Sigmoid colon (tissue), 7 donors: ENCODE results near the gene PARP4. TPM values are rescaled to one million over a fixed set of nuclear protein-coding genes. Genes with fewer than 3 reads are reported as not detected.
A peak's percentile ranks its signal among the peaks of the same experiment; 100 is the strongest.
"Not testable (repeated sequence)": the region's sequence is repeated elsewhere in the genome, so short reads cannot be mapped to it uniquely, and the experiment has no call there.

ENCODE experiments used
- DNase-seq: peaks from one replicate; pipeline ENCODE4 v3.0.0-alpha.2; 2019
- H3K27ac ChIP-seq, 4 donors: fragments of 200-600 bp; sonication (generic); one replicate each; pipeline ENCODE4 v1.5.1; 2016 to 2019; ENCODE audit warnings: mild to moderate bottlenecking in 1 of 4
- H3K27me3 ChIP-seq, 3 donors: fragments of 200-600 bp; sonication (generic); one replicate each; pipeline ENCODE4 v1.5.1; 2019; ENCODE audit warnings: mild to moderate bottlenecking in 1 of 3
- H3K36me3 ChIP-seq, 4 donors: fragments of 200-600 bp; sonication (generic); one replicate each; pipeline ENCODE4 v1.5.1; 2016 to 2019
- H3K4me1 ChIP-seq, 4 donors: fragments of 200-600 bp; sonication (generic); one replicate each; pipeline ENCODE4 v1.5.1; 2017 to 2019
- H3K4me3 ChIP-seq, 4 donors: fragments of 200-600 bp; sonication (generic); one replicate each; pipeline ENCODE4 v1.5.1; 2017 to 2019; ENCODE audit warnings: mild to moderate bottlenecking in 2 of 4, moderate library complexity in 1 of 4
- H3K9me3 ChIP-seq, 4 donors: fragments of 200-600 bp in 3 of 4; sonication (generic) in 3 of 4; one replicate each; pipeline versions ENCODE4 v1.5.1 to v1.6.1; 2013 to 2019
- EP300 ChIP-seq, 4 donors: sonication (generic); formaldehyde crosslinking; IDR thresholded peaks; one replicate each; pipeline ENCODE4 v1.6.1; 2017; ENCODE audit warnings: antibody characterized with exemption in 4 of 4
- POLR2A ChIP-seq, 2 donors: fragments of 450-650 bp; IDR thresholded peaks; one replicate each; pipeline ENCODE4 v1.6.1; 2016; ENCODE audit warnings: antibody characterized with exemption in 2 of 2, mild to moderate bottlenecking in 2 of 2, moderate library complexity in 2 of 2
- POLR2AphosphoS5 ChIP-seq, 4 donors: sonication (generic); formaldehyde crosslinking; IDR thresholded peaks; one replicate each; pipeline ENCODE4 v1.6.1; 2017; ENCODE audit warnings: antibody characterized with exemption in 4 of 4
- WGBS, 2 donors: extraction: QIAGEN DNeasy Blood & Tissue Kit; methylation state at CpG; one replicate each; pipeline ENCODE4 v1.1.7; 2013; 5-methylcytosine and 5-hydroxymethylcytosine counted together
- intact Hi-C: fragments of 100-400 bp; cut with DNase I; formaldehyde crosslinking; loops from one replicate; pipeline ENCODE4 v1.15.1; 2023
- polyA plus RNA-seq, 3 donors: library from polyadenylated mRNA; stranded (reverse); fragments of 200-250 nt; gene quantifications; one replicate each; pipeline ENCODE4 v1.2.3, GENCODE V29; 2013
- total RNA-seq, 4 donors: library from RNA; depleted of rRNA; stranded (reverse); fragments of >200 nt; gene quantifications; one replicate each; pipeline ENCODE4 v1.1.0, GENCODE V29; 2016
- TF ChIP-seq, protein P1 (sequence below), 4 experiments: fragments of 450-650 bp in 3 of 4; fragments of 200-600 bp in 1 of 4; IDR thresholded peaks; one replicate each; pipeline ENCODE4 v1.5.1; 2016 to 2019; ENCODE audit warnings: antibody characterized with exemption in 4 of 4, mild to moderate bottlenecking in 3 of 4, moderate library complexity in 2 of 4
- donor health status: healthy with polysubstance abuse.
- donor health status: Bipolar disorder and iron deficiency.
- donor health status: healthy.

PARP4 gene
- total and polyA plus RNA-seq, 7 donors: 29.4 to 54.3 (median 41.8) TPM

DNA sequence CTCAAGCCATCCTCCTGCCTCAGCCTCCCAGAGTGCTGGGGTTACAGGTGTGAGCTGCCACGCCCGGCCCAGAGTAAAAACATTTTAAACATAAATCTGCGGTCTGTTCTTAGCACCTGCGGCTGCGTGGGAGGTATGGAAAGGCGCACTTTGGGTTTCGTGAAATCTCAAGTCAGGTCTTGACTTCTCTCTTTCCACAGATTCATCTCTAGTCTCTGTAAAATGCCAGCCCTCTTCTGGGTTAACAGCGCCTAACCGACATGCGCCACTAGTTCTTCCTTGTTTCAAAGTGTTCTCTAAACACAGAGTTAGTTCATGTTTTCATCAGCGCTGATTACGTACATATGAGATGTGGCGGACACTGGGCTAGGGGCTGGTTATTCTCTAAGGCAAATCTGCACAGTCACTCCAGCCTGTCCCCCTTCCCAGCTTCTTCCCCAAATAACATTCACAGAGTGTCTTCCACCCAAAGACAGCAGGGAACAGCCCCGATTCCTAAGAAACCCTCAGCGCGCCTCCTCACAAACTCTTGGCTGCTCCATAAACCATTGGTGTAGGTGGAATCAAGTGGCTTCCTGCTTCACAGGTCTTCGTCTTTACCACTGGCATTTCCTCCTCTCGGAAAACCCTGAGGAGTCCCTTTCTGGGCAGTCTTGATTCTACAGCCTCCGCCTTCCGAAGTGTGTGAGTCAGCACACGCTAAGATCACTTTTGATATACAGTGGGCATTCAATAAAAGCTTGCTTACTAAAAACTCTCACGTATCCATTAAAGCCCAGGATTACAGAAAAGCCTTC is 1.4 kb downstream of the PARP4 start:
- intact Hi-C loops: loop anchor here (5.0 kb wide), 1 partner anchor 624 kb away; the partner anchor contains the start of gene MIPEP
- Histone ChIP-seq H3K27me3 (no peaks in the 10 kb centered on the region), H3K36me3 (no peaks in the 10 kb centered on the region), H3K27ac (peak overlapping the region; percentile 88 to 94 (median 92)), H3K9me3 (no peaks in the 10 kb centered on the region), H3K4me1 (peaks cover 0 to 21% (median 12%) of the 10 kb centered on the region in 4 donors), H3K4me3 (peak overlapping the region; percentile 74 to 85 (median 78))
- no peak for DNase-seq
- WGBS, 2 donors: 11 to 36% methylated on average over 22 of the region's 22 CpGs
- TF ChIP-seq, protein P1, sequence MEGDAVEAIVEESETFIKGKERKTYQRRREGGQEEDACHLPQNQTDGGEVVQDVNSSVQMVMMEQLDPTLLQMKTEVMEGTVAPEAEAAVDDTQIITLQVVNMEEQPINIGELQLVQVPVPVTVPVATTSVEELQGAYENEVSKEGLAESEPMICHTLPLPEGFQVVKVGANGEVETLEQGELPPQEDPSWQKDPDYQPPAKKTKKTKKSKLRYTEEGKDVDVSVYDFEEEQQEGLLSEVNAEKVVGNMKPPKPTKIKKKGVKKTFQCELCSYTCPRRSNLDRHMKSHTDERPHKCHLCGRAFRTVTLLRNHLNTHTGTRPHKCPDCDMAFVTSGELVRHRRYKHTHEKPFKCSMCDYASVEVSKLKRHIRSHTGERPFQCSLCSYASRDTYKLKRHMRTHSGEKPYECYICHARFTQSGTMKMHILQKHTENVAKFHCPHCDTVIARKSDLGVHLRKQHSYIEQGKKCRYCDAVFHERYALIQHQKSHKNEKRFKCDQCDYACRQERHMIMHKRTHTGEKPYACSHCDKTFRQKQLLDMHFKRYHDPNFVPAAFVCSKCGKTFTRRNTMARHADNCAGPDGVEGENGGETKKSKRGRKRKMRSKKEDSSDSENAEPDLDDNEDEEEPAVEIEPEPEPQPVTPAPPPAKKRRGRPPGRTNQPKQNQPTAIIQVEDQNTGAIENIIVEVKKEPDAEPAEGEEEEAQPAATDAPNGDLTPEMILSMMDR (IDR thresholded peaks at IDR 0.05): no peak
- TF ChIP-seq EP300 (IDR thresholded peaks at IDR 0.05): no peak
- no peak for TF ChIP-seq POLR2AphosphoS5 (IDR thresholded peaks at IDR 0.05)
- TF ChIP-seq POLR2A (IDR thresholded peaks at IDR 0.05): no peak

DNA sequence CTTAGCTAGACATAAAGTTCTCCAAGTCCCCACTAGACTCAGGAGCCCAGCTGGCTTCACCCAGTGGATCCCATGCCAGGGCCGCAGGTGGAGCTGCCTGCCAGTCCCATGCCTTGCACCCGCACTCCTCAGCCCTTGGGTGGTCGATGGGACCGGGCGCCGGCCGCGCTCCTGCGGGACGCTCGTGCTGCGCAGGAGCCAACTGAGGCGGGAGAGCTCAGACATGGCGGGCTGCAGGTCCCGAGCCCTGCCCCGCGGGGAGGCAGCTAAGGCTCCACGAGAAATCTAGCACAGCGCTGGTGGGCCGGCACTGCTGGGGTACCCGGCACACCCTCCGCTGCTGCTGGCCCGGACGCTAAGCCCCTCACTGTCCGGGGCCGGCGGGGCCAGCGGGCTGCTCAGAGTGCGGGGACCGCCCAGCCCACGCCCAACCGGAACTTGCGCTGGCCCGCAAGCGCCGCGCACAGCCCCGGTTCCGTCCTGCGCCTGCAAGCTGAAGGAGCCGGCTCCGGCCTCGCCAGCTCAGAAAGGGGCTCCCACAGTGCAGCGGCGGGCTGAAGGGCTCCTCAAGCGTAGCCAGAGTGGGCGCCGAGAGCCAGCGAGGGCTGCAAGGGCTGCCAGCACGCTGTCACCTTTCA is 5.8 kb downstream of the PARP4 start:
- H3K4me3 ChIP-seq: no peak overlapping the region
- H3K36me3 ChIP-seq: peaks cover 0 to 5% (median 2%) of the 10 kb centered on the region in 4 donors
- peaks cover 0 to 22% (median 19%) of the 10 kb centered on the region in 4 donors for H3K4me1 ChIP-seq
- no peak for DNase-seq
- H3K27me3 ChIP-seq: no peaks in the 10 kb centered on the region
- H3K27ac ChIP-seq: no peak overlapping the region
- no peaks in the 10 kb centered on the region for H3K9me3 ChIP-seq
- intact Hi-C loops: no loop called here
- 96 to 97% methylated on average over 50 of the region's 50 CpGs for WGBS, 2 donors
- no peak for TF ChIP-seq EP300 (IDR thresholded peaks at IDR 0.05)
- TF ChIP-seq POLR2A (IDR thresholded peaks at IDR 0.05): no peak
- TF ChIP-seq, protein P1 (IDR thresholded peaks at IDR 0.05): no peak
- no peak for TF ChIP-seq POLR2AphosphoS5 (IDR thresholded peaks at IDR 0.05)

DNA sequence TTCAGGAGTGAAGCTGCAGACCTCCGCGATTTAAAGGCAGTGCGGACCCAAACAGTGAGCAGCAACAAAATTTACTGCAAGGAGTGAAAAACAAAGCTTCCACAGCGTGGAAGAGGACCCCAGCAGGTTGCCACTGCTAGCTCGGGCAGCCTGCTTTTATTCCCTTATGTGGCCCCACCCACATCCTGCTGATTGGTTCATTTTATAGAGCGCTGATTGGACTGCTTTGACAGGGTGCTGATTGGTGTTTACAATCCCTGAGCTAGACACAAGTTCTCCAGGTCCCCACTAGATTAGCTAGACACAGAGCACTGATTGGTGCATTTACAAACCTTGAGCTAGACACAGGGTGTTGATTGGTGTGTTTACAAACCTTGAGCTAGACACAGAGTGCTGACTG is 6.3 kb downstream of the PARP4 start:
- H3K4me3 ChIP-seq, H3K27me3 ChIP-seq, H3K36me3 ChIP-seq, DNase-seq, intact Hi-C loops, H3K9me3 ChIP-seq, H3K27ac ChIP-seq: not testable (repeated sequence)
- WGBS, 2 donors: 96 to 98% methylated on average over 6 of the region's 6 CpGs
- H3K4me1 ChIP-seq: peaks cover 0 to 17% (median 15%) of the 10 kb centered on the region in 4 donors

DNA sequence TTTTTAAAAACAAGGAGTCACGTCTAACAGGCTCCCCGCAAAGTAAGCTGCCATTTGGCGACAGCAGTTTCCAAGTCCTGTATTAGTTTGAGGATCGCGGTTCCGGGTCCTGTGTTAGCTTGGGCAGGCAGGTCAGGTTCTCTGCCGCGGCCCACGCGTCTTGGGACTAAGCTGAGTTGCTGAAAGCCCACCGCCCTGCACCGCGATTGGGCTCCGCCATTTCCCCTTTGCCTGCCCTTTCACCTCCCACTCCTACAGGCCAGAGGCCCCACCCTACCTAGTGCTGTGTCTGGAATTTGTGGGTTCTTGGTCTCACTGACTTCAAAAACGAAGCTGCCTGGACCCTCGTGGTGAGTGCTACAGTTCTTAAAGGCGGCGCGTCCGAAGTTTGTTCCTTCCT is 6.8 kb downstream of the PARP4 start:
- no peaks in the 10 kb centered on the region for H3K9me3 ChIP-seq
- peaks cover 0 to 12% (median 10%) of the 10 kb centered on the region in 4 donors for H3K4me1 ChIP-seq
- intact Hi-C loops: no loop called here
- DNase-seq: no peak
- no peak for TF ChIP-seq POLR2AphosphoS5 (IDR thresholded peaks at IDR 0.05)
- TF ChIP-seq, protein P1 (IDR thresholded peaks at IDR 0.05): no peak
- TF ChIP-seq EP300 (IDR thresholded peaks at IDR 0.05): no peak
- no peak for TF ChIP-seq POLR2A (IDR thresholded peaks at IDR 0.05)
- H3K4me3 ChIP-seq: no peak overlapping the region
- H3K27me3 ChIP-seq: no peaks in the 10 kb centered on the region
- peaks cover 0 to 5% (median 2%) of the 10 kb centered on the region in 4 donors for H3K36me3 ChIP-seq
- WGBS, 2 donors: 98% methylated on average over 20 of the region's 20 CpGs
- no peak overlapping the region for H3K27ac ChIP-seq

DNA sequence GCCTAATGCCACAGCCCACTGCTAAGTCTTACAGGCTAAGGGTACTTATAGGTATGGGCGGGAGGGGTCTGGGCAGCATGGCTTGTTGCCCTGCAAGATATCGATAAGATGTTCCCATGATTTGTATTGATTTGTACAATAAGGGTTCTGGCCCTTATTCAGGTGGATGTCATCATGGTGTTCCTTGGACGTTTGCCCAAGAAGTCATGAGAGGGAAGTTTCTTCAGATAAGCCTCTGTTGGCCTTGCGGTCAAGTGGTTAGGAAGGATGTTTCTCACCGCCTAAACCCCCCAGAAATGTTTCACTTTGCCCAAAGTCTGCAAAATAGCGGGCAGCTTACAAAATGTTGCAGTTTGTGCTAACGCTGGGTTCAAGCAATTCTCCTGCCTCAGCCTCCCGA is 7.3 kb downstream of the PARP4 start:
- no peak overlapping the region for H3K27ac ChIP-seq
- peaks cover 0 to 9% (median 2%) of the 10 kb centered on the region in 4 donors for H3K36me3 ChIP-seq

More for the DNA sequence above, 7.3 kb downstream of the PARP4 start:
- no peaks in the 10 kb centered on the region for H3K9me3 ChIP-seq
- intact Hi-C loops: no loop called here
- 88 to 90% methylated on average over 8 of the region's 8 CpGs for WGBS, 2 donors
- no peak overlapping the region for H3K4me3 ChIP-seq
- peaks cover 0 to 9% (median 6%) of the 10 kb centered on the region in 4 donors for H3K4me1 ChIP-seq
- no peak for DNase-seq
- H3K27me3 ChIP-seq: no peaks in the 10 kb centered on the region
- TF ChIP-seq POLR2A (IDR thresholded peaks at IDR 0.05): no peak
- TF ChIP-seq POLR2AphosphoS5 (IDR thresholded peaks at IDR 0.05): no peak
- TF ChIP-seq, protein P1 (IDR thresholded peaks at IDR 0.05): no peak
- no peak for TF ChIP-seq EP300 (IDR thresholded peaks at IDR 0.05)
